Hepatocyte (in vitro differentiated cells): Measurements from ENCODE around the gene MRPL50.

Experiments
- EZH2phosphoT487 ChIP-seq: fragments of 200-600 bp; sonication (generic); IDR thresholded peaks from one replicate; pipeline ENCODE4 v1.6.1; 2018; ENCODE audit warnings: antibody characterized with exemption, mild to moderate bottlenecking, low read depth, moderate library complexity; ENCODE audit not compliant: unreplicated experiment, severe bottlenecking
- TF ChIP-seq, protein P1 (sequence below): fragments of 200-600 bp; sonication (generic); IDR thresholded peaks from 2 replicates; pipeline ENCODE4 v1.5.1; 2016; ENCODE audit warnings: antibody characterized with exemption, mild to moderate bottlenecking; ENCODE audit not compliant: poor library complexity

- TF ChIP-seq, protein P1, sequence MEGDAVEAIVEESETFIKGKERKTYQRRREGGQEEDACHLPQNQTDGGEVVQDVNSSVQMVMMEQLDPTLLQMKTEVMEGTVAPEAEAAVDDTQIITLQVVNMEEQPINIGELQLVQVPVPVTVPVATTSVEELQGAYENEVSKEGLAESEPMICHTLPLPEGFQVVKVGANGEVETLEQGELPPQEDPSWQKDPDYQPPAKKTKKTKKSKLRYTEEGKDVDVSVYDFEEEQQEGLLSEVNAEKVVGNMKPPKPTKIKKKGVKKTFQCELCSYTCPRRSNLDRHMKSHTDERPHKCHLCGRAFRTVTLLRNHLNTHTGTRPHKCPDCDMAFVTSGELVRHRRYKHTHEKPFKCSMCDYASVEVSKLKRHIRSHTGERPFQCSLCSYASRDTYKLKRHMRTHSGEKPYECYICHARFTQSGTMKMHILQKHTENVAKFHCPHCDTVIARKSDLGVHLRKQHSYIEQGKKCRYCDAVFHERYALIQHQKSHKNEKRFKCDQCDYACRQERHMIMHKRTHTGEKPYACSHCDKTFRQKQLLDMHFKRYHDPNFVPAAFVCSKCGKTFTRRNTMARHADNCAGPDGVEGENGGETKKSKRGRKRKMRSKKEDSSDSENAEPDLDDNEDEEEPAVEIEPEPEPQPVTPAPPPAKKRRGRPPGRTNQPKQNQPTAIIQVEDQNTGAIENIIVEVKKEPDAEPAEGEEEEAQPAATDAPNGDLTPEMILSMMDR = no peak
- no peak for TF ChIP-seq EZH2phosphoT487
Measured at GRCh38 chr9:101352892-101353463, 45.4 kb downstream of the MRPL50 start.
